Measurements from ENCODE around the gene LRRTM3. TPM values are rescaled to one million over a fixed set of nuclear protein-coding genes. Genes with fewer than 3 reads are reported as not detected.

Gene LRRTM3
- total RNA-seq, 1 donor from 2014 or later, result not detected

DNA sequence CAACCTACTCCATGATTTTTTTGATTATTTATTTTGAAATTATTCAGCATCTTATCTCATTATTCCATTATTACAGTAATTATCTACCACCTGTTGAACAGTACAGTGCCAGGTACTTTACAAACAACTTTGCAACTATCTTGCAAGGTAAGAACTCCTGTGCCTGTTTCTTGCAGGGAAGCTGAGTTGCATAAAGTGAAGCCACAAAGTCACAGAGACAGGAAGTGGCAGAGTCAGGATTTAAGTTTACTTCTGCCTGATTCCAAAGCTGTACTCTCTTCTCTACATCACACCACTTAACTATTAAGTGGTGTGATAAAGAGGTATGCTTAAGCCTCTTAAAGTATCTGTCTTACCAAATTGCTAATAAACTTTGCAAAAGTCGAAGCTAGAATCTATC, 80.1 kb downstream of the LRRTM3 start:
- H3K4me3 Mint-ChIP-seq (ENCODE audit: unreplicated experiment), result no peak overlapping the region
- H3K36me3 Mint-ChIP-seq (ENCODE audit: unreplicated experiment), result no peaks in the 10 kb centered on the region
- no peaks in the 10 kb centered on the region for H3K9me3 Mint-ChIP-seq (ENCODE audit: unreplicated experiment)
- DNase-seq, result no peak
- TF ChIP-seq, protein P1, sequence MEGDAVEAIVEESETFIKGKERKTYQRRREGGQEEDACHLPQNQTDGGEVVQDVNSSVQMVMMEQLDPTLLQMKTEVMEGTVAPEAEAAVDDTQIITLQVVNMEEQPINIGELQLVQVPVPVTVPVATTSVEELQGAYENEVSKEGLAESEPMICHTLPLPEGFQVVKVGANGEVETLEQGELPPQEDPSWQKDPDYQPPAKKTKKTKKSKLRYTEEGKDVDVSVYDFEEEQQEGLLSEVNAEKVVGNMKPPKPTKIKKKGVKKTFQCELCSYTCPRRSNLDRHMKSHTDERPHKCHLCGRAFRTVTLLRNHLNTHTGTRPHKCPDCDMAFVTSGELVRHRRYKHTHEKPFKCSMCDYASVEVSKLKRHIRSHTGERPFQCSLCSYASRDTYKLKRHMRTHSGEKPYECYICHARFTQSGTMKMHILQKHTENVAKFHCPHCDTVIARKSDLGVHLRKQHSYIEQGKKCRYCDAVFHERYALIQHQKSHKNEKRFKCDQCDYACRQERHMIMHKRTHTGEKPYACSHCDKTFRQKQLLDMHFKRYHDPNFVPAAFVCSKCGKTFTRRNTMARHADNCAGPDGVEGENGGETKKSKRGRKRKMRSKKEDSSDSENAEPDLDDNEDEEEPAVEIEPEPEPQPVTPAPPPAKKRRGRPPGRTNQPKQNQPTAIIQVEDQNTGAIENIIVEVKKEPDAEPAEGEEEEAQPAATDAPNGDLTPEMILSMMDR (IDR thresholded peaks at IDR 0.05; ENCODE audit: partially characterized antibody, unreplicated experiment), result no peak
- no peaks in the 10 kb centered on the region for H3K27me3 Mint-ChIP-seq (ENCODE audit: unreplicated experiment)
- peaks cover 3% of the 10 kb centered on the region for H3K4me1 Mint-ChIP-seq (ENCODE audit: low read depth, unreplicated experiment)
- no peak overlapping the region for H3K27ac Mint-ChIP-seq (ENCODE audit: unreplicated experiment)

DNA sequence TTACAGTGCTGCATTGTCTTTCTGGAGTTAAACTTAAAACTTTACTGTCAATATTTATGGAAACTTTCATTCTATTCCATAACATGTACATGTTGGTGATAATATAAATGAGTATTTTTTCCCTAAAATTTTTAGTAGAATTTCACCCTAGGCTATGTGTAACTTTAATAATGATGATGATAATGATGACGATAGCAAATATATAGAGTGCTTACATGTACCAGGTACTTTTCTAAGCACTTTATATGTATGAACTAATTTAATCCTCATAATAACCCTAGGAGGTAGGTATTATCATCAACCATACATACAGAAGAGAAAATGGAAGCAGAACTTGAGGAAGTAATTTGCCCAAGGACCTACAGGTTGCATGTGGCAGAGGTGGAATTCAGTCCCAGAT, 85.6 kb downstream of the LRRTM3 start:
- Mint-ChIP-seq H3K36me3 (ENCODE audit: unreplicated experiment) (no peaks in the 10 kb centered on the region), H3K4me3 (ENCODE audit: unreplicated experiment) (no peak overlapping the region), H3K27ac (ENCODE audit: unreplicated experiment) (no peak overlapping the region), H3K4me1 (ENCODE audit: low read depth, unreplicated experiment) (no peaks in the 10 kb centered on the region), H3K9me3 (ENCODE audit: unreplicated experiment) (no peaks in the 10 kb centered on the region), H3K27me3 (ENCODE audit: unreplicated experiment) (no peaks in the 10 kb centered on the region)
- DNase-seq, result no peak
- TF ChIP-seq, protein P1 (IDR thresholded peaks at IDR 0.05; ENCODE audit: partially characterized antibody, unreplicated experiment), result no peak

- TF ChIP-seq, protein P1 (IDR thresholded peaks at IDR 0.05; ENCODE audit: partially characterized antibody, unreplicated experiment), result no peak
- Mint-ChIP-seq H3K36me3 (ENCODE audit: unreplicated experiment) (no peaks in the 10 kb centered on the region), H3K27ac (ENCODE audit: unreplicated experiment) (no peak overlapping the region), H3K4me1 (ENCODE audit: low read depth, unreplicated experiment) (no peaks in the 10 kb centered on the region), H3K4me3 (ENCODE audit: unreplicated experiment) (no peak overlapping the region), H3K27me3 (ENCODE audit: unreplicated experiment) (no peaks in the 10 kb centered on the region), H3K9me3 (ENCODE audit: unreplicated experiment) (no peaks in the 10 kb centered on the region)
- no peak for DNase-seq
Observed at GRCh38 chr10:67011981-67012380, 86.1 kb downstream of the LRRTM3 start.

- no peaks in the 10 kb centered on the region for H3K36me3 Mint-ChIP-seq (ENCODE audit: unreplicated experiment)
- no peak overlapping the region for H3K27ac Mint-ChIP-seq (ENCODE audit: unreplicated experiment)
- H3K9me3 Mint-ChIP-seq (ENCODE audit: unreplicated experiment), result no peaks in the 10 kb centered on the region
- DNase-seq, result no peak
- no peaks in the 10 kb centered on the region for H3K27me3 Mint-ChIP-seq (ENCODE audit: unreplicated experiment)
- H3K4me3 Mint-ChIP-seq (ENCODE audit: unreplicated experiment), result no peak overlapping the region
- no peaks in the 10 kb centered on the region for H3K4me1 Mint-ChIP-seq (ENCODE audit: low read depth, unreplicated experiment)
- TF ChIP-seq, protein P1 (IDR thresholded peaks at IDR 0.05; ENCODE audit: partially characterized antibody, unreplicated experiment), result no peak
Observed at GRCh38 chr10:67015225-67015624, 89.4 kb downstream of the LRRTM3 start.

DNA sequence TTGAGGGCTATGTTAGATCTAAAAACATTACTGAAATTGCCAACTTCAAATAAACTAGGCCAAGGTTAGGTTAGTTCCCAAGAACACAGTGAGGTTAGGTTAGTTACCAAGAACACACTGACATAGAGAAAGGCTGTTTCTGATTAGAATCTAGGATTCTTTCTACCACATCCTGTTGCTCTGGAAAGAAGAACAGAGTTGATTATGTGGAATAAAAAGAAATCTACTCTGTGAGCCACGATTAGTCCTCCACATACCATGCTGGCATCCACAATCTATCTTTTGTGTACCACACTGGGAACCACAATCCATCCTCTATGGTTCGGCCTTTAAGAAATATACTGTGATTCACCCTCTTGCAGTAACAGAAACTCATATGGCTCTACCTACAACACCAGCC, 91.4 kb downstream of the LRRTM3 start:
- no peak for DNase-seq
- TF ChIP-seq, protein P1 (IDR thresholded peaks at IDR 0.05; ENCODE audit: partially characterized antibody, unreplicated experiment), result no peak
- H3K36me3 Mint-ChIP-seq (ENCODE audit: unreplicated experiment), result no peaks in the 10 kb centered on the region
- H3K4me3 Mint-ChIP-seq (ENCODE audit: unreplicated experiment), result no peak overlapping the region
- H3K4me1 Mint-ChIP-seq (ENCODE audit: low read depth, unreplicated experiment), result no peaks in the 10 kb centered on the region
- no peaks in the 10 kb centered on the region for H3K27me3 Mint-ChIP-seq (ENCODE audit: unreplicated experiment)
- H3K27ac Mint-ChIP-seq (ENCODE audit: unreplicated experiment), result no peak overlapping the region
- no peaks in the 10 kb centered on the region for H3K9me3 Mint-ChIP-seq (ENCODE audit: unreplicated experiment)

Data from glutamatergic neuron (in vitro differentiated cells).